ENCODE data around the gene TP53I11.
A peak's percentile ranks its signal among the peaks of the same experiment; 100 is the strongest.

Gene TP53I11, protein sequence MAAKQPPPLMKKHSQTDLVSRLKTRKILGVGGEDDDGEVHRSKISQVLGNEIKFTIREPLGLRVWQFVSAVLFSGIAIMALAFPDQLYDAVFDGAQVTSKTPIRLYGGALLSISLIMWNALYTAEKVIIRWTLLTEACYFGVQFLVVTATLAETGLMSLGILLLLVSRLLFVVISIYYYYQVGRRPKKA

DNA sequence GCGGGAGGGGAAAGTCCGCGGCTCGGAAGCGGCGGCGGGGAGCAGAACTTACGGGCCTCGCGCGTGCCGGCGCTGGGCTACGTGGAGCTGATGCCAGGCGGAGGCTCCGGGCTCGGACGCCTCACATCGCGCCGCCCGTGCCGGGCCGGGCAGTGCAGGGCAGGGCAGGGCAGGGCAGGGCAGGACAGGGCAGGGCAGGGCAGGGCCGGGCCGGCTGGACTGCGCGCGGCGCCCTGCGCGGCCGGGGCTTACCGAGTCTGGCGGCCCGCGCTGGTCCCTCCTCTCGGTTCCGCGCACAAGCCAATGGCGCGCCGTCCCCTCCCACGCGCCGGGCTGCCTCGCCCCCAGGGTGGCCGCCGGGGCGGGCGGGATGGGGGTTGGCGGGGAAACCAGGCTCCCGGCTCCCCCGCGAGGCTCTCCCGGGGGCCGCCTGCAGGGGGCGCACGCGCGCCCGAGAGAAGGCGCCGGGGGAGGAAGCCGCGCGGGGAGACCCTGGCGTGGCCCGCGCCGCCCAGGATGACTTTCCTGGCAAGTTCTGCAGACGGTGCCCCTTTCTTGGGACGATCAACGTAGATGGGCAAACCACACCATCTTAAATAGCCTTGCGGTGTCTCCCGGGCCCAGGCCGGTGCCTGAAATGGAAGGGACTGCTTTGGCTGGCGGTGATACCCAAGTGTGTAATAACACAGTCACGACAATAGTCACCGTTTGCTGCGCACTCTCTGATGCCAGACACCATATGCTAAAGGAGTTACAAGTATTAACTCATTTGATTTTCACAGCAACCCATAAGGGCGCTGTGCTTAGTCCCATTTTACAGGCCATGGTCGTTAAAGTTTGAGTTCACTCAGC is at the start of gene TP53I11:
TSS of gene TP53I11 (minus strand) at position 259 of the 852 bp plus-strand sequence. CDS start 12,548 bp downstream, outside the sequence.
- DNase-seq (ENCODE audit: low read depth): peak; percentile 55

GRCh38 chr11:44999068-44999467 is 48.4 kb upstream of the TP53I11 start:
- DNase-seq (ENCODE audit: low read depth): no peak

DNA sequence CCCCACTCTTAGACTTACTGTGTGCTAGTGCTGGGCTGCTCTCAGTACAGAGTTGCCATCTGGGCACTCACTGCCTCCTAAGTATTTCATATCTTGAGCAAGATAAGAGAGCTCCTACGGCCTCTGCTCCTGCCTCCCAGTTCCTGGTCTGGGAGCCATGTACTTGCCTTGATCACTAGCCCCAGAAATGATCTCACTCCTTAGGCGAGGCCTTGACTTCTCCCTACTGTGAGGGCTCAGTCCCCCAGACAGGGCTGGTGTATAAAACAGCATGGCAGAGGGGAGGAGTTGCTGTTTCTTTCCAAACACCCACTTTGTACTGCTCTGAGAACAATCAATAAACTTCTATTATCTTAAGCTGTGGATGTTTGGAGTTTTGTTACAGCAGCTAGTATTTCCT is 47.4 kb upstream of the TP53I11 start:
- DNase-seq (ENCODE audit: low read depth): no peak

DNA sequence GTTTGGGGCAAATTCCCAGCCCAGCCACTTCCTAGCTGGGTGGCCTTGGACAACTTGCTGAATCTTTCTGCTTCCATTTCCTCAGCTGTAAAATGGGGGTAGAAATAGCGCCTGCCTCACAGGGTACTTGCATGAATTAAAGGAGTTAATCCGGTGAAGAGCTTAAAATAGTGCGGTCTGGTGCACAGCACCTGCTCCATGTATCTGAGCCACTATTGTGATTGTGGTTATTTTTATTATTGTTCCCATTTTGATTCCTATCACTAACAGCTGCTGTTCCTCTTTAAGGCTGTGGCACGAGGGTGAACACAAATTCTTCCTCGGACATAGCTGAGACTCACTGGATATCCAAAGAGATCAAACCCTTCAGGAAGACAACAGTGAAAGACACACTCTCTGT is 46.9 kb upstream of the TP53I11 start:
- DNase-seq (ENCODE audit: low read depth): no peak

DNA sequence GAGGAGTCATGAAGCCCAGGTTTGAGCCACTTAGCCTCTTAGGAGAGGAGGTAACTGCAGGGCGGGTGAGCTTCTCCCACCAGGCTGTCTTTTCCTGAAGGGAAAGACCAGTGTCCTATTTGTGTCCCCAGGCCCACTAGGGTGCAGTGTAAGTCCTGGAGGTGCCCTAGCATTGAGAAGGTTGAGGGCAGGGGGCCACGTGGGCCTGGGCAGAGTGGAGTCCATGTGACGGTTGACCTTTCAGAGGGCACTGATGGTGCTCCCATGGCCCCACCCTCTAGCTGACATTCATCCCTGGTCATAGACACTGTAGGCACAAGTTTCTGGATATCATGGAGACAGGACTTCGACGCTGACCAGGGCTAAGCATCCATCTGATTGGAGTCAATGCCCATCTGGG is 44.1 kb upstream of the TP53I11 start:
- no peak for DNase-seq (ENCODE audit: low read depth)

DNA sequence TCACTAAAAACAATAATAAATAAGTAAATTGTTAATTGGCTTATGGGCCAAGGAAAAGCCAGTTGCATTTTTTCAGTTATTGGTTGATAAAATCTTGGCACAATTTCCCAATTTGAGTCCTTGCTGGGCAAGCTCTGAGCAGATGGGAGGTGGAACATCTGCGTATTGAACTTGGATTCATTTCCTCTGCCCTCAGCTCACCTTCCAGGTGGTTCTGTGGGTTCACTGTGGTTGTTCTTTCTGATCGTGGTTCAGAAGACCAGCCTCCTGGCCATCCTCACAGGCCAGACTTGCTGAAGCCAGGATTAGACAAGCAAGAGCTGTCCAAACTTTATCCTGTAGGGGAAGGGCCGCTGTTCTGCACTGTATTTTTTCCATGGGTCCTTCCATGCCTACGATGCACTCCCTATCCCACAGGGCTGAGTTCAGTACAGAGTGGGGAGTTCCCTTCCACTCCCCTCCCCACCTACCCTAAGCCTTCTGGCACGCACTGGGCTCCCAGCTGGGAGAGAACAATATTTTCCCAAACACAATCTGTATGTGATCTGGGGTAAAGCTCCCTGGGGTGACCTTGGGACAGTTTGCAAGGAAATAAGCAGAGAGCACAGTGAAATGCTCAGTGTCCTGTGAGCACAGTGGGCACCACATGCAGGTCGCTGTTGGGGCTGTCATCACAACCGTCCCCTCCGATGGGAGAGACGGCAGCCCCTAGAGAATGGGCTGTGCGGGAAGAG is 43.5 kb upstream of the TP53I11 start:
- DNase-seq (ENCODE audit: low read depth): no peak

GRCh38 chr11:44992774-44993173 is 42.1 kb upstream of the TP53I11 start:
- DNase-seq (ENCODE audit: low read depth): no peak

DNA sequence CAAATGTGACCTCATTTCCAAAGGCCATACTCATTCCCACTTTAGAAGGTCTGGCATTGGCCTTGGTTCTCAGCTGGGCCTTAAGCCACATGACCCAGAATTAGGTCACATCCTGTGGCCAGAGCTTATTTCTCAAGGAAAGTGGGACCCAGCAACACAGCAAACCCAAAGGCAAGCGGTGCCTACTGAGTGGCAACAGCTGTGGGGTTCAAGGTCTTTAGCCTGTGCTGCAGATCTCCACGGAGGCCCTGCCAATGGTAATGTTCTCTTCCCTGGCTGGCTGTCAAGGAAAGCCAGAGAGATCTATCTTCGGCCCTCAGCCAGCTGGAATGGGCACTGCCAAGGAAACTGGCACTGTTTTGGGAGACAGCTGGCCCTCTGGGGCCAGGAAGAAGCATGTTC is 41.5 kb upstream of the TP53I11 start:
- no peak for DNase-seq (ENCODE audit: low read depth)

DNA sequence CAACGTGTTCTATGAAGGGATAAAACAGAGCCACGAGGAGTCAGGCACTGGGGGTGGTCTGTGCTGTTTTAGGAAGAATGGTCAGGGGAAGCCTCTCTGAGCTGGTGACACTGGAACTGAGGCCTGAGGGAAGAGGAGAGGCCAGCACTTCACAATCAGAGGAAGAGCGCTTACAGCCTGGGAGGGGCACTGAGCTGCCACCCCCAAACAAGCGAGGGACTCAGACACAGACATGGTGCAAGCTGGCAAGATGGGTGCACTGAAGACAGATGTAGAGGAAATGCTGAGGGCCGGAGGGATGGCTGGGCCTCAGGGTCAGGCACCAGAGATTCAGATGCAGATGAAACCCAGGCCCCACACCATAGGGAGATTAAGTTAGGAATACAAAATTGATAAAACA is 40.0 kb upstream of the TP53I11 start:
- DNase-seq (ENCODE audit: low read depth): no peak

GRCh38 chr11:44989831-44990566 is 39.3 kb upstream of the TP53I11 start:
- DNase-seq (ENCODE audit: low read depth): no peak

DNA sequence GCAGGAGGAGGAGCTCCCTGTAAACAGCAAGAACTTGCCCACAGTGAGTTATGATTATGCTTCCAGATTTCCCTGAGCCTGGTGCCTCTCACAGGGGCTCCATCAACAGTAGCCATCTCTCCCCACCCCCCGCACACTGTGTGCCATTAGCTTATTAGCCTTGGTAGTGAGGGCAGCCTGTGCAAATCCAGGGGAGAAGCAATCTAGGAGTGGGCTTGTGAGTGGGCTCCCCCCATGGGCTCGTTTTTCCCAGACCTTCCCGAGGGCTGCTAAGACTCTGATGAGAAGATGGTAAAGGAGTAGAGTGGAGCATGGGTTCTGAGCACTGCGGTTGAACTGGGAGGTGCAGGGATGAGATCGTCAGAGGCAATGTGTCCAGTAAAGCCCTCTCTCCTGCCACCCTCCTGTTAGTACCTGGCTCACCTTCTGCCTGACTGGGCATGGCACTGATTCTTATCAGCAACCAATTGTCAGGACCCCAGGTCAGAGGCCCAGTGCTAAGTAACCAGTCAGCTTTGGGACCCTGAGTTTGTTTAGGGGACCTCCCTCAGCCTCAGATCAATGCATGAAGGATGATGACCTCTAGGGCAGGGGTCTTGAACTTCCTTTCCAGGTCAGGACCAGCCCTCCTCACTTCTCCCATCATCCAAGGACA is 38.4 kb upstream of the TP53I11 start:
- no peak for DNase-seq (ENCODE audit: low read depth)

DNA sequence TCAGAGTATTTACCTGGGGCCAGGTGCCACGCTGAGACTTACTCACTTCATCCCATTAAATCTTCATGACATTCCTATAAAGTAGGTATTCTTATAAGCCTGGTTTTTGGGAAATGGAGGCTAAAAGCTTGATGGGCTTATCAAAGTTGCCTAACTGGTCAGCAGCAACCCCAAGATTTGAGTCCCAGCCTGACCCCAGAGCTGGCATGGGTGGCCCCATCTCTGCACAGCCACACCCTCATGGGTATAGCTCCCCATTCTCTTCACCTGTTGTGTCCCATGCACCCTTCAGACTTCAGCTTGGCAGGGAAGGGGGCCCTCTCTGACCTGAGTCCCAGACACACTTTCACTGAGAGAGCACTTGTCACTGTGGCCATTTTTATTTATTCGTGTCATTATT is 37.4 kb upstream of the TP53I11 start:
- DNase-seq (ENCODE audit: low read depth): no peak

DNA sequence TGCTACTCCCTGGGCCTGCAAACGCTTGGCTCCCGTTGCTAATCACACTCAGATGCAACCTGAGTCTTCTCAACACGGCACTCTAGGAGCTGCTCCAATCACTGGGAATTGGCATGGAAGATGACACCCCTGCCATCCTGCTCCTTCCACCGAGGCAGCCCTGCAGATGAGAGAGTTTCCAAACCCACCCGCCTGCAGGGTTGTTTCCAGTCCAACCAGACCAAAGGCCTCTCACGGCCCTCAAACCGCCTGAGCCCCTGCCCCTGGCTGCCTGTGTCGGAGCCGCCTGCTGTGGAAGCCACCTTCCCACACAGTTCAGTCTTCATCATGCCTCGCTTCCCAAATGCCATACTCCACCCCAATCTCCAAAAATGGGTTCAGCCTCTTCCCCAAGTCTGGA is 36.8 kb upstream of the TP53I11 start:
- no peak for DNase-seq (ENCODE audit: low read depth)

DNA sequence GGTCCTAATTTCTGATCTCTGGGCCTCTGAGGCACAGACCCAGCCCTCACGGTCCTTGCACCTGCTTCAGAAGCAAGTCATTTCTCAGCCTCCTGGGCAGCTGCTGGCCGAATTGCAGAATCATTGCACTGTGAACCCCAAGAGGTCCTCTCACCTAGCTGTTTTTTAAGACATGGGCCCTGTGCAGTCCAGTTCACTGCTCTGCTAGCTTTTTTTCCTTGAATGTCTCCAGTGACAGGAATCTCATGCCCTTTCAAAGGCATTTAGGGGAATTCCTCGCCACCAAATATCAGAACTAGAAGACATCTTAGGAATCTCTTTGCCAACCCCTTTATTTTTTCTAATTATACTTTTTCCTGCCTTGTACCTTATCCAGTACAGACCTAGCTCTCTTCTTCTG is 35.6 kb upstream of the TP53I11 start:
- no peak for DNase-seq (ENCODE audit: low read depth)

GRCh38 chr11:44985721-44986120 is 35.0 kb upstream of the TP53I11 start:
- DNase-seq (ENCODE audit: low read depth): no peak

GRCh38 chr11:44983786-44984185 is 33.1 kb upstream of the TP53I11 start:
- no peak for DNase-seq (ENCODE audit: low read depth)

GRCh38 chr11:44982496-44983062 is 31.9 kb upstream of the TP53I11 start:
- no peak for DNase-seq (ENCODE audit: low read depth)

DNA sequence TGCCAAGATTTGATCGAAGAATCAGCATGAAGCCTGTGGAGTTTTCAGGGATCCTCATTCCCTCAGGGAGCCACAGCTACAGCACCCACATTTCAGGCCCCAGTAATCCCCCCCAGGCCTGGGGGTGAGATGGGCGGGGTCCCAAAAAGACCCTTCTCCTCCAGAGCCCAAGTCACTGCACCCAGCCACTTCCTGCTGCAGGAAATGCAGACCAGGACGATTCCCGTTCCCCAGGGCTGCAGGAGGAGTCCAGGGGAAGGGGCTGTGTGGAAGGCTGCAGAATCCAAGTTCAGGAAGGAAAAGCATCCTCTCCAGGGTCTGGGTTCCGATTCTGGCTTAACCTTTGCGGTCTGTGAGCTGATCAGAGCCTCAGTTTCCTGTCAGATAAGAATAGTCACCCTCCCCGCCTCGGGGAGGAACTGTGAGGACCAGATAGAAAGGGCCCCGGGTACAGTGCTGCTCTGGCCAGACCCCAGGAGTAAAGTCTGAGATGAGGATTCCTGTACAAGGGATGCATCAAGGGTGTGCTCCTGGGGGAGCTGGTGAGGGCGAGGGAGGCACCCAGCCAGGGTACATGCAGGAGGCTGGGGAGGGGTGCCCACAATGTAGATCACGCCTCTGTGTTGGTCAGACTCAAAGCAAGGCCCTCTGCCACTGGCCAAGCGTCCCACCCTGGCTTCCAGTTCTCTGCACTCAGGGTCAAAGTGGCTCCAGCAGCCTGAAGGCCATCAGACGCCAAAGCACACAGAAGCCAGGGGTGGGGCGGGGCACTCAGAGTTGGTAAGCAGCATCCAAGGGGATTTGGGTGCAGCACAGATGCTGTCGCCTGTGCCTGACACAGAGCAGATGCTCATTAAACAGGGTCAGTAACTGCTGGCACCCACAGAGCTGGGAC is 30.1 kb upstream of the TP53I11 start:
- DNase-seq (ENCODE audit: low read depth): no peak

GRCh38 chr11:44979543-44980399 is 29.1 kb upstream of the TP53I11 start:
- no peak for DNase-seq (ENCODE audit: low read depth)
